ENCODE results near the gene FADS1.

DNA sequence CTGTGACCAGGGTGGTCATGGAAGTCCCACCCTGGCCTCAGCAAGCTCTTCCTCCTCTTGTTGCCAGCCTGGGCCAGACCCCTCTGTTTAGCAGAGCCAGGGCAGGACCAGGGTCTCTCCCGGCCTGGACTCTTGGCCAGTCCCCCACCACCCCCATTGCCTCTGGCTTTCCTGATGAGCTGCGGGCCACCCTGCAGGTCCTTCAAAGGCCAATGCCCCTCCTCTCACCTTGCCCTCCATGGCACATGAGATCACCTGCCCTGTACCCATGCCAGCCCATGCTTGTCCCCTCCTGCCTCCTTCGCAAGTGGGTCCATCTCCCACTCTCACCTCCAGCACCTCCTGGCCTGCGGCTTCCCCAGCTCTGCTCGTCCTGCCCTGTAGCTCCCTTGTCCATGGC, 21.7 kb upstream of the FADS1 start:
- TF ChIP-seq, protein P1, sequence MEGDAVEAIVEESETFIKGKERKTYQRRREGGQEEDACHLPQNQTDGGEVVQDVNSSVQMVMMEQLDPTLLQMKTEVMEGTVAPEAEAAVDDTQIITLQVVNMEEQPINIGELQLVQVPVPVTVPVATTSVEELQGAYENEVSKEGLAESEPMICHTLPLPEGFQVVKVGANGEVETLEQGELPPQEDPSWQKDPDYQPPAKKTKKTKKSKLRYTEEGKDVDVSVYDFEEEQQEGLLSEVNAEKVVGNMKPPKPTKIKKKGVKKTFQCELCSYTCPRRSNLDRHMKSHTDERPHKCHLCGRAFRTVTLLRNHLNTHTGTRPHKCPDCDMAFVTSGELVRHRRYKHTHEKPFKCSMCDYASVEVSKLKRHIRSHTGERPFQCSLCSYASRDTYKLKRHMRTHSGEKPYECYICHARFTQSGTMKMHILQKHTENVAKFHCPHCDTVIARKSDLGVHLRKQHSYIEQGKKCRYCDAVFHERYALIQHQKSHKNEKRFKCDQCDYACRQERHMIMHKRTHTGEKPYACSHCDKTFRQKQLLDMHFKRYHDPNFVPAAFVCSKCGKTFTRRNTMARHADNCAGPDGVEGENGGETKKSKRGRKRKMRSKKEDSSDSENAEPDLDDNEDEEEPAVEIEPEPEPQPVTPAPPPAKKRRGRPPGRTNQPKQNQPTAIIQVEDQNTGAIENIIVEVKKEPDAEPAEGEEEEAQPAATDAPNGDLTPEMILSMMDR (conservative IDR thresholded peaks at IDR 0.05; ENCODE audit: low read depth, low read length): no peak
- TF ChIP-seq EZH2 (IDR thresholded peaks at IDR 0.05; ENCODE audit: borderline replicate concordance, low read depth, low read length, poor library complexity, severe bottlenecking): no peak

Data from A673 (cell line).